ENCODE measurements around the gene SNAPIN. TPM values are rescaled to one million over a fixed set of nuclear protein-coding genes. Genes with fewer than 3 reads are reported as not detected.
"Not testable (repeated sequence)": the region's sequence is repeated elsewhere in the genome, so short reads cannot be mapped to it uniquely, and the experiment has no call there.

SNAPIN gene
- total RNA-seq, 1 donor from 2014 or later = 61.0 TPM

DNA sequence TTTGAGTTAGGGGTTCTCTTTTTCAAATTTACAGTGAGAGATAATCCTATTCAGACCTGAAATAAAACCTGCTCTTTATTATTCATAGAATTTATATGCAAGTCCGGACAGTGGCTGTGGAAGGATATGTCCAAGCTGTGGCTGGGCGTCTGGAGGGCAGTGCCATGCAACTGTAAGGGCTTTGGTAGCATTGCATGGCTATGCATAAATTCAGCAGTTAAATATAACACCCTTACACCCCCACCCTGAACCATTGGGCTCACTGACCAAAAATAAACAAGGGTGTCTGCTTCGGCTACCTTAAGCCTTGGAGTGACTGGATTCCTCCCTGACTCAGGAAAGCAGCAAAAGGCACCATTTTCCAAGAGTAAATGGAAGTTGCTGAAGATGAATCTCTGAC lies 19.2 kb upstream of the SNAPIN start:
- Histone ChIP-seq H3K27me3 (ENCODE audit: control insufficient read depth, insufficient read depth, low read length) (no peaks in the 10 kb centered on the region), H3K4me3 (ENCODE audit: low read depth, low read length) (no peak overlapping the region), H3K36me3 (ENCODE audit: control insufficient read depth, insufficient read depth, low read length) (peaks cover 6% of the 10 kb centered on the region)
- TF ChIP-seq, protein P1, sequence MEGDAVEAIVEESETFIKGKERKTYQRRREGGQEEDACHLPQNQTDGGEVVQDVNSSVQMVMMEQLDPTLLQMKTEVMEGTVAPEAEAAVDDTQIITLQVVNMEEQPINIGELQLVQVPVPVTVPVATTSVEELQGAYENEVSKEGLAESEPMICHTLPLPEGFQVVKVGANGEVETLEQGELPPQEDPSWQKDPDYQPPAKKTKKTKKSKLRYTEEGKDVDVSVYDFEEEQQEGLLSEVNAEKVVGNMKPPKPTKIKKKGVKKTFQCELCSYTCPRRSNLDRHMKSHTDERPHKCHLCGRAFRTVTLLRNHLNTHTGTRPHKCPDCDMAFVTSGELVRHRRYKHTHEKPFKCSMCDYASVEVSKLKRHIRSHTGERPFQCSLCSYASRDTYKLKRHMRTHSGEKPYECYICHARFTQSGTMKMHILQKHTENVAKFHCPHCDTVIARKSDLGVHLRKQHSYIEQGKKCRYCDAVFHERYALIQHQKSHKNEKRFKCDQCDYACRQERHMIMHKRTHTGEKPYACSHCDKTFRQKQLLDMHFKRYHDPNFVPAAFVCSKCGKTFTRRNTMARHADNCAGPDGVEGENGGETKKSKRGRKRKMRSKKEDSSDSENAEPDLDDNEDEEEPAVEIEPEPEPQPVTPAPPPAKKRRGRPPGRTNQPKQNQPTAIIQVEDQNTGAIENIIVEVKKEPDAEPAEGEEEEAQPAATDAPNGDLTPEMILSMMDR (IDR thresholded peaks at IDR 0.05; ENCODE audit: insufficient read depth, low read length, poor library complexity, severe bottlenecking) = no peak
- DNase-seq (ENCODE audit: low read depth) = no peak

- DNase-seq (ENCODE audit: low read depth); H3K36me3 ChIP-seq (ENCODE audit: control insufficient read depth, insufficient read depth, low read length); H3K4me3 ChIP-seq (ENCODE audit: low read depth, low read length); H3K27me3 ChIP-seq (ENCODE audit: control insufficient read depth, insufficient read depth, low read length): not testable (repeated sequence)
These were observed 18.3 kb upstream of the SNAPIN start for GRCh38 chr1:153640213-153640612.

DNA sequence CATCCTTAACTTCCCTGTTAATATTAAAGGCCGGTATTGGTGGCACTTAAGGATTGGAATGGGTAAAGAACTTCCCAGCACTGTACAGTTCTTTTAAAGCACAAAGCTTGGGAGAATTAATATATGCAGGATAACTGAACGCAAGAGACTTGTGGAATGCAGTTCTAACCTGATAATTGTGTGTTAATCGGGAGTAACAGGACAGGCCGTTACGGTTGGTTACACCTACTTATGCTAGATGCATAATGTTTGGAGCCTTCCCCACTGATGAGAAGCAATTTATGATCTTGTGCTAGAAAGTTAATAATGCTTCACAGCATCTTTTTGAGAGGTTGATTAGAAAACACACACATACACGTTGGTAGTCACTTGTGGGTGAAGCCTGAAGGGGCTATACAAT lies 17.6 kb upstream of the SNAPIN start:
- TF ChIP-seq, protein P1 (IDR thresholded peaks at IDR 0.05; ENCODE audit: insufficient read depth, low read length, poor library complexity, severe bottlenecking) = no peak
- Histone ChIP-seq H3K27me3 (ENCODE audit: control insufficient read depth, insufficient read depth, low read length) (no peaks in the 10 kb centered on the region), H3K36me3 (ENCODE audit: control insufficient read depth, insufficient read depth, low read length) (peaks cover 6% of the 10 kb centered on the region), H3K4me3 (ENCODE audit: low read depth, low read length) (no peak overlapping the region)
- DNase-seq (ENCODE audit: low read depth) = no peak

DNA sequence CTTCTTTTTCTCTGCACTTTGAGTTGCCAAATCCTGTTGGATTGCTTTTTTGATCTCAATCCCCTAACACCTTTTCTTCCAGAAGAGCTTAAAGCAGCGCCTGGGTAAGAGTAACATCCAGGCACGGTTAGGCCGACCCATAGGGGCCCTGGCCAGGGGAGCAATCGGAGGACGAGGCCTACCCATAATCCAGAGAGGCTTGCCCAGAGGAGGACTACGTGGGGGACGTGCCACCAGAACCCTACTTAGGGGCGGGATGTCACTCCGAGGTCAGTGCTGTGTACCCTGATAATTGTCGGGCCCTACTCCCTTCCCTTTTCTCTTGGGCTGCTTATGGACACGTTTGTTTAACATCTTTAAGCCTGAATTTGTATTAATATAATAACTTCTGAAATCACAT lies 16.3 kb upstream of the SNAPIN start:
- H3K4me3 ChIP-seq (ENCODE audit: low read depth, low read length) = no peak overlapping the region
- H3K36me3 ChIP-seq (ENCODE audit: control insufficient read depth, insufficient read depth, low read length) = peaks cover 2% of the 10 kb centered on the region
- no peak for DNase-seq (ENCODE audit: low read depth)
- no peaks in the 10 kb centered on the region for H3K27me3 ChIP-seq (ENCODE audit: control insufficient read depth, insufficient read depth, low read length)
- TF ChIP-seq, protein P1 (IDR thresholded peaks at IDR 0.05; ENCODE audit: insufficient read depth, low read length, poor library complexity, severe bottlenecking) = no peak

DNA sequence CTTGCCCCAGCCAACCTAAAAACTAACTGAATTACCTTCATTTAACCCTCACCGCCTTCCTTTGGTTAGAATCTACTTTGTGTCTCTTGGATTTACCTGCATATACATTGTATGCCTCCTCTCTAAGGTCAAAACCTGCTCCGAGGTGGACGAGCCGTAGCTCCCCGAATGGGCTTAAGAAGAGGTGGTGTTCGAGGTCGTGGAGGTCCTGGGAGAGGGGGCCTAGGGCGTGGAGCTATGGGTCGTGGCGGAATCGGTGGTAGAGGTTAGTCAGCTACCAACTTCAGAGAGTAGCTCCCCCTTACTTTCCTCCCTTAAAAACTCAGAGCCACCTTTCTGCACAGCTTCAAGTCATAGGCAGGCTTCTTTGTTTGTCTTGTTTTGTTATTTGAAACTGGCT lies 15.4 kb upstream of the SNAPIN start:
- H3K4me3 ChIP-seq (ENCODE audit: low read depth, low read length) = no peak overlapping the region
- TF ChIP-seq, protein P1 (IDR thresholded peaks at IDR 0.05; ENCODE audit: insufficient read depth, low read length, poor library complexity, severe bottlenecking) = no peak
- no peak for DNase-seq (ENCODE audit: low read depth)
- no peaks in the 10 kb centered on the region for H3K27me3 ChIP-seq (ENCODE audit: control insufficient read depth, insufficient read depth, low read length)
- H3K36me3 ChIP-seq (ENCODE audit: control insufficient read depth, insufficient read depth, low read length) = peaks cover 2% of the 10 kb centered on the region

DNA sequence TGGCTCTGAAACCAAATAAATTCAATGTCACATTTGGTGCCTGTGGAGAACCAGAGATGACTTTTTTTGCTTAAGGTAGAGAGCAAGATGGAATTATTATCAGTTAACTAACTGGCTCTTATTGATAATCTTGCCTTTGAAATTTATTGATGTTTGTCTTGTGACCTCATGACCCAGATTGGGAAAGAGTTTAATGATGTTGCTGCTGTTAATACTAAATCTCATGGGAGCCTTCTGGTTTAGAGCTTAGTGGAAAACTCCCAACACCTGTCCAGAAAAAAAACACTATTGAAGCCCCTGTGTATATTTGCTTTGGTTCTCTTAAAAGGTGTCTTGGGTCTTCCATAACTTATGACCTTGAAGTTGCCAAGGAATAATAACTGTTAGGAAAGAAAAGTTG lies 14.7 kb upstream of the SNAPIN start:
- Histone ChIP-seq H3K4me3 (ENCODE audit: low read depth, low read length) (no peak overlapping the region), H3K36me3 (ENCODE audit: control insufficient read depth, insufficient read depth, low read length) (peaks cover 2% of the 10 kb centered on the region), H3K27me3 (ENCODE audit: control insufficient read depth, insufficient read depth, low read length) (no peaks in the 10 kb centered on the region)
- DNase-seq (ENCODE audit: low read depth) = no peak
- TF ChIP-seq, protein P1 (IDR thresholded peaks at IDR 0.05; ENCODE audit: insufficient read depth, low read length, poor library complexity, severe bottlenecking) = no peak

All from kidney epithelial cell (primary cell).